ENCODE results near the gene MYL2. TPM values are rescaled to one million over a fixed set of nuclear protein-coding genes. Genes with fewer than 3 reads are reported as not detected.

Gene MYL2
- total and polyA plus RNA-seq, 4 donors = 0.65 to 1.7 TPM; not detected in 2

- no peak overlapping the region for H3K4me3 ChIP-seq
- H3K36me3 ChIP-seq (ENCODE audit: control insufficient read depth in 4 of 4, insufficient read depth in 4 of 4, low read length in 4 of 4) = peaks cover 0 to 3% (median 0%) of the 10 kb centered on the region in 4 donors
- no peak overlapping the region for H3K27ac ChIP-seq (ENCODE audit: low read depth in 1 of 2, low read length in 1 of 2)
- peaks cover 0 to 4% (median 0%) of the 10 kb centered on the region in 4 donors for H3K9me3 ChIP-seq (ENCODE audit: control insufficient read depth in 4 of 4, insufficient read depth in 3 of 4, low read length in 3 of 4)
- WGBS, 2 donors = 71 to 80% methylated on average over 14 of the region's 14 CpGs
- ATAC-seq (ENCODE audit: insufficient read depth, low FRiP score) (no peak), DNase-seq (no peak)
- H3K4me1 ChIP-seq (ENCODE audit: control insufficient read depth in 5 of 5, insufficient read depth in 5 of 5, low read length in 5 of 5) = no peaks in the 10 kb centered on the region
- peaks cover 0 to 5% (median 2%) of the 10 kb centered on the region in 3 donors for H3K27me3 ChIP-seq (ENCODE audit: control insufficient read depth in 3 of 3, insufficient read depth in 3 of 3, low read length in 2 of 3)
- no peak overlapping the region for H3K9ac ChIP-seq (ENCODE audit: insufficient read depth in 1 of 2, low read length in 2 of 2)
- no peak for TF ChIP-seq CTCF (IDR thresholded peaks at IDR 0.05; ENCODE audit: control extremely low read depth, extremely low read depth)
Observed at GRCh38 chr12:110908377-110909152, 11.8 kb downstream of the MYL2 start.

DNA sequence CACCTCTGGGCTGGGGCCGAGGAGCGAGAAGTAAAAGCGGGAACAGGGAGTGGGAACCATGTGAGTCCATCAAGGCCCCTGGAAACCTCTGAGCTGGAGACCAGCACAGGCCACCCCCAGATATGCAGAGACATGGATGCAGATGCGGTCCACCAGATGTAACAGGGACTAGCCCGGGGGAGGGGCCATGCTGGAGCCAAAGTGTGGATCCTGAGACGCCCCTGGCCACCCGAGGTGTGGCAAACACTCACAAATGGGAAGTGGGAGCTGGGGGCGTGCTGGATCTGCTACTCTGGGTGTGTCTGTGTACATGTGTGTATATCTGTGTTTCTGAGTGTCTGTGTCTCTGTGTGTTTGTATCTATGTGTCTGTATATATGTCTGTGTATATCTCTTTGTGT, 12.8 kb downstream of the MYL2 start:
- H3K27ac ChIP-seq (ENCODE audit: low read depth in 1 of 2, low read length in 1 of 2) = no peak overlapping the region
- H3K4me1 ChIP-seq (ENCODE audit: control insufficient read depth in 5 of 5, insufficient read depth in 5 of 5, low read length in 5 of 5) = no peaks in the 10 kb centered on the region
- no peaks in the 10 kb centered on the region for H3K36me3 ChIP-seq (ENCODE audit: control insufficient read depth in 4 of 4, insufficient read depth in 4 of 4, low read length in 4 of 4)
- H3K27me3 ChIP-seq (ENCODE audit: control insufficient read depth in 3 of 3, insufficient read depth in 3 of 3, low read length in 2 of 3) = peaks cover 0 to 5% (median 2%) of the 10 kb centered on the region in 3 donors
- no peak overlapping the region for H3K9ac ChIP-seq (ENCODE audit: insufficient read depth in 1 of 2, low read length in 2 of 2)
- no peak overlapping the region for H3K4me3 ChIP-seq
- ATAC-seq (ENCODE audit: insufficient read depth, low FRiP score) (no peak), DNase-seq (no peak)
- H3K9me3 ChIP-seq (ENCODE audit: control insufficient read depth in 4 of 4, insufficient read depth in 3 of 4, low read length in 3 of 4) = peaks cover 0 to 4% (median 0%) of the 10 kb centered on the region in 4 donors
- no peak for TF ChIP-seq CTCF (IDR thresholded peaks at IDR 0.05; ENCODE audit: control extremely low read depth, extremely low read depth)
- WGBS, 2 donors = 62 to 69% methylated on average over 8 of the region's 8 CpGs

GRCh38 chr12:110906985-110907384, 13.4 kb downstream of the MYL2 start:
- H3K27ac ChIP-seq (ENCODE audit: low read depth in 1 of 2, low read length in 1 of 2) = no peak overlapping the region
- H3K9ac ChIP-seq (ENCODE audit: insufficient read depth in 1 of 2, low read length in 2 of 2) = no peak overlapping the region
- 79 to 92% methylated on average over 4 of the region's 4 CpGs for WGBS, 2 donors
- ATAC-seq (ENCODE audit: insufficient read depth, low FRiP score) = no peak
- DNase-seq = no peak
- H3K36me3 ChIP-seq (ENCODE audit: control insufficient read depth in 4 of 4, insufficient read depth in 4 of 4, low read length in 4 of 4) = no peaks in the 10 kb centered on the region
- no peaks in the 10 kb centered on the region for H3K4me1 ChIP-seq (ENCODE audit: control insufficient read depth in 5 of 5, insufficient read depth in 5 of 5, low read length in 5 of 5)
- H3K27me3 ChIP-seq (ENCODE audit: control insufficient read depth in 3 of 3, insufficient read depth in 3 of 3, low read length in 2 of 3) = peaks cover 0 to 5% (median 2%) of the 10 kb centered on the region in 3 donors
- no peak for TF ChIP-seq CTCF (IDR thresholded peaks at IDR 0.05; ENCODE audit: control extremely low read depth, extremely low read depth)
- H3K9me3 ChIP-seq (ENCODE audit: control insufficient read depth in 4 of 4, insufficient read depth in 3 of 4, low read length in 3 of 4) = peaks cover 0 to 6% (median 0%) of the 10 kb centered on the region in 4 donors
- no peak overlapping the region for H3K4me3 ChIP-seq

Data from lung (tissue), 12 donors.